GM12878 (cell line): Measurements from ENCODE around the gene CRTC1. TPM values are rescaled to one million over a fixed set of nuclear protein-coding genes. Genes with fewer than 3 reads are reported as not detected.

Experiments used
- ATAC-seq: fragments of 200-7000 bp; cut with Tn5 transposase; 3 replicates; pipeline ENCODE4 v1.9.1; 2020; ENCODE audit warnings: mild to moderate bottlenecking, moderate library complexity
- BruUV-seq: library from RNA; stranded (reverse); fragments of 400-500 nt; replicated peaks from 2 replicates; lab custom pipeline; 2021; lab: Mats Ljungman, UMichigan
- CTCF ChIA-PET: fragments of 300-600 bp; sonication (Branson Sonifier 250); formaldehyde crosslinking; extraction: SDS; loops from one replicate; lab custom pipeline; 2021; ENCODE audit warnings: inconsistent platforms; lab: Yijun Ruan, JAX
- POLR2A ChIA-PET: fragments of 350-600 bp; formaldehyde crosslinking; extraction: SDS; loops from one replicate; lab custom pipeline; 2021; ENCODE audit warnings: inconsistent platforms; lab: Charles Lee
- RAD21 ChIA-PET: fragments of 300-600 bp; sonication (Branson Sonifier 250); formaldehyde crosslinking; loops from one replicate; lab custom pipeline; 2023; ENCODE audit warnings: antibody characterized with exemption; ENCODE audit not compliant: unreplicated experiment; lab: Charles Lee
- SMC1A ChIA-PET: fragments of 300-600 bp; sonication (Branson Sonifier 250); formaldehyde crosslinking; loops from one replicate; lab custom pipeline; 2023; ENCODE audit not compliant: unreplicated experiment, uncharacterized antibody; lab: Charles Lee
- DNase-seq: peaks from one replicate; pipeline ENCODE4 v3.0.0-alpha.2; 2011; ENCODE audit warnings: low read depth, low spot score
- FAIRE-seq: peaks from 3 replicates; lab custom pipeline; 2011; peaks lifted over from hg19 to GRCh38; lab: Jason Lieb, UNC
- H2AFZ ChIP-seq: 2 replicates; pipeline ENCODE4 v1.6.0; 2011; ENCODE audit warnings: low read depth, low read length, control low read depth; ENCODE audit not compliant: control insufficient read depth
- H3K27ac ChIP-seq: 2 replicates; pipeline ENCODE4 v1.5.1; 2011; ENCODE audit warnings: control low read depth; ENCODE audit not compliant: control insufficient read depth, insufficient read depth
- H3K27me3 ChIP-seq, 2 experiments: replicated peaks in 1 of 2; 2 replicates each; pipeline versions ENCODE4 v1.6.0 to v1.6.1; 2011; ENCODE audit warnings: low read length in 1 of 2; ENCODE audit not compliant: control insufficient read depth in 2 of 2, insufficient read depth in 2 of 2
- H3K36me3 ChIP-seq, 2 experiments: 2 replicates each; pipeline ENCODE4 v1.5.1; 2011; ENCODE audit warnings: low read length in 1 of 2; ENCODE audit not compliant: control insufficient read depth in 2 of 2, insufficient read depth in 2 of 2
- H3K4me1 ChIP-seq: 2 replicates; pipeline ENCODE4 v1.6.1; 2011; ENCODE audit warnings: mild to moderate bottlenecking, low read length, moderate library complexity, mixed read lengths; ENCODE audit not compliant: control insufficient read depth, insufficient read depth
- H3K4me2 ChIP-seq: 2 replicates; pipeline ENCODE4 v1.6.0; 2011; ENCODE audit warnings: control low read depth; ENCODE audit not compliant: control insufficient read depth, insufficient read depth
- H3K4me3 ChIP-seq: fragments of 200-600 bp; sonication (generic); 2 replicates; pipeline ENCODE4 v1.5.1; 2016
- H3K79me2 ChIP-seq: 2 replicates; pipeline ENCODE4 v1.6.0; 2011; ENCODE audit warnings: low read length; ENCODE audit not compliant: control insufficient read depth, insufficient read depth
- H3K9ac ChIP-seq: 2 replicates; pipeline ENCODE4 v1.8.0; 2011; ENCODE audit warnings: low read length, control low read depth, mixed read lengths; ENCODE audit not compliant: control insufficient read depth, insufficient read depth
- H3K9me3 ChIP-seq: replicated peaks from 3 replicates; pipeline ENCODE4 v1.5.1; 2011; ENCODE audit warnings: mild to moderate bottlenecking, low read length; ENCODE audit not compliant: control insufficient read depth, insufficient read depth
- H4K20me1 ChIP-seq: 2 replicates; pipeline ENCODE4 v1.6.0; 2011; ENCODE audit not compliant: control insufficient read depth, insufficient read depth
- ATF3 ChIP-seq: IDR thresholded peaks from 2 replicates; pipeline ENCODE4 v1.6.1; 2011; ENCODE audit warnings: low read depth, mild to moderate bottlenecking, low read length, moderate library complexity, borderline replicate concordance; ENCODE audit errors: extremely low read depth
- ATF7 ChIP-seq: fragments of 450-650 bp; IDR thresholded peaks from 2 replicates; pipeline ENCODE4 v1.6.1; 2016; ENCODE audit warnings: low read depth, mild to moderate bottlenecking
- CBFB ChIP-seq: IDR thresholded peaks from 2 replicates; pipeline ENCODE4 v1.6.1; 2016; ENCODE audit warnings: antibody characterized with exemption, low read depth
- EGR1 ChIP-seq, 2 experiments: IDR thresholded peaks; 1 replicate in 1 of 2; 2 replicates in 1 of 2; pipeline ENCODE4 v1.6.1; 2011 to 2012; ENCODE audit warnings: low read depth in 2 of 2, low read length in 2 of 2, borderline replicate concordance in 1 of 2, mild to moderate bottlenecking in 1 of 2, moderate library complexity in 1 of 2
- IKZF1 ChIP-seq: fragments of 450-650 bp; conservative IDR thresholded peaks from 2 replicates; pipeline ENCODE4 v1.6.1; 2017; ENCODE audit warnings: antibody characterized with exemption, mild to moderate bottlenecking
- IKZF2 ChIP-seq, 2 experiments: fragments of 450-650 bp; IDR thresholded peaks; 2 replicates each; pipeline ENCODE4 v1.6.1; 2017; ENCODE audit warnings: mild to moderate bottlenecking in 2 of 2, moderate library complexity in 2 of 2
- NKRF ChIP-seq: fragments of 450-650 bp; conservative IDR thresholded peaks from 2 replicates; pipeline ENCODE4 v1.6.1; 2017; ENCODE audit warnings: mild to moderate bottlenecking, moderate library complexity
- NR2F1 ChIP-seq: fragments of 450-650 bp; conservative IDR thresholded peaks from 2 replicates; pipeline ENCODE4 v1.6.1; 2017; ENCODE audit warnings: mild to moderate bottlenecking
- NRF1 ChIP-seq: conservative IDR thresholded peaks from 2 replicates; pipeline ENCODE4 v1.6.1; 2011; ENCODE audit warnings: mild to moderate bottlenecking, low read depth, low read length, improper control_type of control experiment
- POU2F2 ChIP-seq: IDR thresholded peaks from 3 replicates; pipeline ENCODE4 v1.6.1; 2011; ENCODE audit warnings: low read depth, mild to moderate bottlenecking, low read length, borderline replicate concordance
- RB1 ChIP-seq: fragments of 450-650 bp; formaldehyde crosslinking; IDR thresholded peaks from 2 replicates; pipeline ENCODE4 v1.6.1; 2017; ENCODE audit warnings: mild to moderate bottlenecking, borderline replicate concordance
- RFX5 ChIP-seq: IDR thresholded peaks from 2 replicates; pipeline ENCODE4 v1.6.1; 2011; ENCODE audit warnings: low read depth, low read length, improper control_type of control experiment
- STAT3 ChIP-seq: IDR thresholded peaks from 2 replicates; pipeline ENCODE4 v1.6.1; 2011; ENCODE audit warnings: low read depth, low read length, improper control_type of control experiment
- ZBED1 ChIP-seq: IDR thresholded peaks from 2 replicates; pipeline ENCODE4 v1.6.1; 2016; ENCODE audit warnings: borderline replicate concordance
- WGBS: methylation state at CpG from one replicate; pipeline ENCODE4 v1.1.6; 2016; ENCODE audit warnings: low lambda C conversion rate; ENCODE audit not compliant: insufficient replicate concordance, insufficient coverage; ENCODE audit errors: missing lambda C conversion rate; 5-methylcytosine and 5-hydroxymethylcytosine counted together
- in situ Hi-C: fragments of 300-500 bp; cut with MboI; formaldehyde crosslinking; loops from 9 replicates; pipeline ENCODE4 v1.14.3; 2018; ENCODE audit warnings: mixed read lengths
- intact Hi-C: fragments of 100-400 bp; cut with micrococcal nuclease; formaldehyde crosslinking; loops from one replicate; pipeline ENCODE4 v1.14.2; 2022; ENCODE audit not compliant: unreplicated experiment
- polyA plus RNA-seq, 11 experiments: library from polyadenylated mRNA; depleted of rRNA in 4 of 11; unstranded in 6 of 11; stranded (reverse) in 5 of 11; fragments of >200 nt; fragmentation: Nextera tagmentation in 4 of 11; fragmentation: Illumina TruSeq in 1 of 11; extraction: Ambion mirVana in 4 of 11; extraction: Trizol in 1 of 11; gene quantifications; 1 replicate in 1 of 11; 2 replicates in 10 of 11; pipeline versions ENCODE4 v1.2.1 to v1.2.3, GENCODE V29; 2011 to 2016; ENCODE audit warnings: inconsistent platforms in 2 of 11, missing spikeins in 2 of 11, low read depth in 1 of 11
- total RNA-seq, 4 experiments: library from RNA; depleted of rRNA in 3 of 4; stranded (reverse); fragments of >200 nt in 3 of 4; fragmentation: Illumina TruSeq in 1 of 4; extraction: Trizol in 1 of 4; gene quantifications; 2 replicates each; pipeline versions ENCODE4 v1.2.1 to v1.2.3, GENCODE V29; 2013 to 2021

Gene CRTC1
- total and polyA plus RNA-seq, 10 of the 15 experiments (the other 5 are each of a cell fraction or from before 2014, with no cell fraction given), result 0.02 to 4.6 (median 1.1) TPM; not detected in 1

GRCh38 chr19:18800636-18801035, 117.2 kb downstream of the CRTC1 start:
- Histone ChIP-seq H3K9ac (no peak overlapping the region), H4K20me1 (no peaks in the 10 kb centered on the region), H3K4me2 (no peak overlapping the region), H3K4me3 (no peak overlapping the region), H3K4me1 (no peaks in the 10 kb centered on the region), H3K79me2 (no peaks in the 10 kb centered on the region), H3K36me3 (no peaks in the 10 kb centered on the region), H2AFZ (no peak overlapping the region), H3K9me3 (no peaks in the 10 kb centered on the region; the same call in 2 of the 3 replicates), H3K27ac (no peak overlapping the region), H3K27me3 (peaks cover 3% of the 10 kb centered on the region in 2 experiments; a peak in 3 of 4 replicates)
- ATAC-seq (no peak), DNase-seq (no peak), FAIRE-seq (no peak)
- no peak for TF ChIP-seq ATF7
- no peak for TF ChIP-seq ATF3
- TF ChIP-seq NR2F1, result no peak
- TF ChIP-seq IKZF1, result no peak
- intact Hi-C loops, result no loop called here
- no TSS peak for BruUV-seq
- CTCF ChIA-PET, result no interaction called here
- POLR2A ChIA-PET, result no interaction called here
- SMC1A ChIA-PET, result no interaction called here
- in situ Hi-C loops, result no loop called here
- 37% methylated on average over 10 of the region's 10 CpGs for WGBS
- RAD21 ChIA-PET, result interaction anchor here (1.5 kb wide), 1 partner anchor 47 kb away, joined by 5 read pairs; no protein-coding TSS in a partner anchor

GRCh38 chr19:18802354-18802753, 118.9 kb downstream of the CRTC1 start:
- WGBS, result 44% methylated on average over 11 of the region's 11 CpGs
- ATAC-seq, result no peak; the same call in 2 of the 3 replicates
- H2AFZ ChIP-seq, result no peak overlapping the region
- no peak overlapping the region for H3K9ac ChIP-seq
- no peaks in the 10 kb centered on the region for H3K36me3 ChIP-seq
- no peak overlapping the region for H3K4me2 ChIP-seq
- H3K79me2 ChIP-seq, result no peaks in the 10 kb centered on the region
- no TSS peak for BruUV-seq
- no peak overlapping the region for H3K27ac ChIP-seq
- H3K4me3 ChIP-seq, result no peak overlapping the region
- no peak for FAIRE-seq
- CTCF ChIA-PET, result no interaction called here
- POLR2A ChIA-PET, result no interaction called here
- H3K4me1 ChIP-seq, result no peaks in the 10 kb centered on the region
- SMC1A ChIA-PET, result no interaction called here
- DNase-seq, result no peak
- TF ChIP-seq RB1 (no peak), NRF1 (no peak), STAT3 (no peak), IKZF2 (IDR thresholded peaks at IDR 0.05) (no peak), RFX5 (no peak), POU2F2 (no peak), IKZF1 (no peak), EGR1 (IDR thresholded peaks at IDR 0.05; ENCODE audit: borderline replicate concordance in 1 of 2, low read depth in 2 of 2, low read length in 2 of 2) (no peak), CBFB (no peak), ZBED1 (no peak), NKRF (no peak)
- in situ Hi-C loops (no loop called here), intact Hi-C loops (no loop called here)
- peaks cover 1 to 3% of the 10 kb centered on the region in 2 experiments; a peak in 3 of 4 replicates for H3K27me3 ChIP-seq
- no peaks in the 10 kb centered on the region; the same call in 2 of the 3 replicates for H3K9me3 ChIP-seq
- RAD21 ChIA-PET, result interaction anchor here (0.6 kb wide), 1 partner anchor 79 kb away, joined by 3 read pairs; no protein-coding TSS in a partner anchor
- H4K20me1 ChIP-seq, result no peaks in the 10 kb centered on the region
